ENCODE measurements around the gene ARHGDIA. TPM values are rescaled to one million over a fixed set of nuclear protein-coding genes. Genes with fewer than 3 reads are reported as not detected.
"Not testable (repeated sequence)": the region's sequence is repeated elsewhere in the genome, so short reads cannot be mapped to it uniquely, and the experiment has no call there.

ARHGDIA gene
- total RNA-seq, 2 donors from 2014 or later = 328 to 513 TPM

DNA sequence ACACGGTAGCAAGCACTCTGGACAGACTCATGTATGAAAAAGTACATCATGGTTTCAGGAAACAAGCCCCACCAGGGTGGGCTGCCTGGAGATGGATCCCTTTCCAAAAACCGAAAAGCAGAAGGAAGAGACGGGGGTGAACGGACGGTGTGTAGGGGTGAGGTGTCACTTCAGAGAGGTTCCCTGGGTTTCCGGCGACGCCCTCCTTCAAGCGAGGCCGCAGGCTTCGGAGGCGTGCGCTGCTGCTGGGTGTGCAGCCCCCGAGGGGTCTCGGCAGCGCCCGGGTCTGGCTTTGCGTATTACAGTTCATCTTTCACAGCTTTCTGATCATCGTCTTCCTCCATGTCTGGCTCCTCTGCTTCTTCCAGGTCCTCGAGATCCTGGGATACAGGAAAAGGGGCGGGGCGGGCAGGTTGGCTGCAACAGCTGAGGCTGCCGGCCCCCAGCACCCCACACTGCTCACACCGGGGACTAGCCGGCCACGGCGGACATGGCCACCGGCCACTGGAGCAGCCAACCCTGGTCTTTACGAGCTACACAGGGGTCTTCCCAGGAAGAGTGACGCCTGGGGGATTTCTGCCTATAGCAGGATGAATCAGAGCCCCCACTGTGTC lies 27.3 kb downstream of the ARHGDIA start:
- H3K9me3 Mint-ChIP-seq = no peaks in the 10 kb centered on the region
- ATAC-seq (no peak), DNase-seq (ENCODE audit: low spot score in 2 of 2) (no peak)
- peaks cover 6 to 11% of the 10 kb centered on the region in 2 donors for H3K36me3 Mint-ChIP-seq
- H3K27ac Mint-ChIP-seq = peak overlapping the region in 1 of 2 donors; percentile 84

DNA sequence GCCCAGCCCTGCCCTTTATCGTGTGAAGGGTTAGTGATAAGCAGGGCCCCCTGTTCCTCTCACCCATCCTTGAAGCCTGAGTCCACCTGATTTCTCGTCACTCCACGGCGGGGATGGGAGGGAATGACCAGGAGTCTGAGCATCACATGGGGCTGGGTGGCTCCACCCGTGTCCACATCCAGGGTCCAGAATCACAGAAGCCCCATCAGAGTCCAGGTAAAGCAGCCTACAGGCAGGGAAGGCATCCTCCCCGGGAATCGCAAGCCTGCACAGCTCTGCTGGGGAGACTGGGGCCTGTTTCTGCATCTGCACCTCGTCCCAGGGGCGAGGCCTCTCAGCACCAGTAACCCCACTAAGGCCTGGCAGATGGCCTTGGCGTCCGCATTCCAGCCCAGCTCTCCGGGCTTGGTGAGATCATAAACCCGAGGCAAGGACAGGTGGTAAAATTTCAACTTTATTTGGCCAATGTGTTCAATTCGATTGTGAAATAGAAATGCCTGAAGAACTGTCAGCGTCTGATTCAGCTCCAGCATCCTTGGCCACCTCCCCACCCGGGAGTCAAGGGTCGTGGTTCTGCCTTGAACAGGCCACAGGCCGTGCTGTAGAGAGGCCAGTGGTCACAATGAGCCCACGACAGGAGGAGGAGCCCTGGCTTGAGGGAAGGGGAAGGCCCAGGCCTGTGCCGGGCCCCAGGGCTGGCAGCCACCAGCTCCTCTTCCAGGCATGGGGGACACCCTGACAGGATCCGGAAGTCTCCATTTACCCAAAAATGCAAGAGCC lies 28.2 kb downstream of the ARHGDIA start:
- ATAC-seq (peak in 1 of 2 donors; percentile 13), DNase-seq (ENCODE audit: low spot score in 2 of 2) (no peak)
- Mint-ChIP-seq H3K9me3 (no peaks in the 10 kb centered on the region), H3K36me3 (peaks cover 6 to 11% of the 10 kb centered on the region in 2 donors), H3K27ac (no peak overlapping the region)

DNA sequence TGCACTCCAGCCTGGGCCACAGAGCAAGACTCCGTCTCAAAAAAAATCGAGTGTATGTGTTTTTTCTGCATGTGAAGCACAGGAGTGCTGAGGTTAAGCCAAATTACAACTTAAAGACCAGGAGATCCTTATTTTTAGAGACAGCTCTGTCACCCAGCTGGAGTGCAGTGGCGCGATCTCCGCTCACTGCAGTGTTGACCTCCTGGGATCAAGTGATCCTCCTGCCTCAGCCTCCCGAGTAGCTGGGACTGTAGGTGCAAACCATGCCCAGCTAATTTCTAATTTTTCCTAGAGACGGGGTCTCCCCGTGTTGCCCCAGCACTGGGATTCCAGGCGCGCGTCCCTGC lies 28.8 kb downstream of the ARHGDIA start:
- no peaks in the 10 kb centered on the region for H3K9me3 Mint-ChIP-seq
- DNase-seq (ENCODE audit: low spot score in 2 of 2) (no peak), ATAC-seq (no peak)
- no peak overlapping the region for H3K27ac Mint-ChIP-seq
- H3K36me3 Mint-ChIP-seq = peaks cover 6 to 11% of the 10 kb centered on the region in 2 donors

DNA sequence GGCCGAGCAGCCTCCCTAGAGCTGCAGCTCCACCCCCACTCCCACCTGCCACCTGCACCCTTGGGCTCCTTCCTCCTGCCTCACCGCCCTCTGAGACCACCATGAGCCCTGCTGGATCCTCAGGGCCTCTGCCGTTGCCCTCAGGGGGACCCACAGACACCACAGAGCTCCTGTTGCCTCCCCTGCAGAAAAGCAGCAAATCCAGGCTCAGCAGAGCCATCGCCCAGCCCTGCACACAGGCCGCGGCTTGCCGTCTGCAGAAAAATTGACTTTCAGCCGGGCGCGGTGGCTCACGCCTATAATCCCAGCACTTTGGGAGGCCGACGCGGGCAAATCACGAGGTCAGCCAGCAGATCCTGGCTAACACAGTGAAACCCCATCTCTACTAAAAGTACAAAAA lies 29.3 kb downstream of the ARHGDIA start:
- peaks cover 6 to 11% of the 10 kb centered on the region in 2 donors for H3K36me3 Mint-ChIP-seq
- DNase-seq (ENCODE audit: low spot score in 2 of 2) (no peak), ATAC-seq (no peak)
- H3K27ac Mint-ChIP-seq = no peak overlapping the region
- no peaks in the 10 kb centered on the region for H3K9me3 Mint-ChIP-seq

DNA sequence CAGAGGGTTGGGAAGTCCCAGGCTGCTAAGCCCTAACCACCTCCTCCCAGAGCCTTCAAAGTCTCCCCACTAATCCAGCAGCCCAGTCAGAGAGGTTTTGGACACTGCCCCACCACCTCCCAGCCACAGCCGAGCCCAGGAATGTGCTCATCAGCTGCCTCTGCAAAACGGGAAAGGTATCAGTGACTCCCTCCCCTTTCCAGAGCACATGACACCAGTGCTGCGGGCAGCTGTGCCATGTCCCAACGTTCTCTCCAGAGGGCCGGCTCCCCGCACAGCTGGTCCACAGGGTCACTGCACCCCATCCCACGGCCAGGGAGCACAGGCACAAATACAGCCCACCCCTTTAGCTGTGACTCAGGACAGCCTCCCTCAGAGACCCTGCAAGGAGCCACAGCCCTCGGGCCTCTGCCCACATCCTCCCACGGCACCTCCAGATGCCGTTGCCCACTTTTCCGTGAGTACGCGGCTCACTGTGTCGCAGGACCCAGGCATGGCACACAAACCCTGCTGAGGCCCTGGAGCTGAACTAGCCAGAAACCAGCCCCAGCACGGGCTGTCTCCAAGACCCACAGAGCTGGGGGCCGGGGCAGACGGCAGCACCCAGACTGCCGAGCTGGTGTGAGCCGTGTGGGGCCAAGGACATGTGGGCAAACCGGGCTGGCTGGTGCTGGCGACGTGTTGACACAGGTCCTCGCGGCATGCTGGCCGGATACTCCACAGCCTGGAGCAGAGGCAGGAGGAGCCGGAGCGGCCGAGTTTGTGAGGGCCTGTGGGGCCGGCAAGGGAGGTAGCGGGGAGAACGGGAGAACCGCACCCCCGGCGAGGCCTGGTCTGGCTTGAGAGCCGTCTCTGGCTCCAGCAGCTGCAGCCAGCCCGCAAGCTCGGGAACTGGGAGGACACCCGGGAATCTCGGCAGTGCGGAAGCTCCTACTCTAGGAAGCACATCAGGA lies 30.0 kb downstream of the ARHGDIA start:
- DNase-seq (ENCODE audit: low spot score in 2 of 2) = no peak
- Mint-ChIP-seq H3K36me3 (peaks cover 6 to 11% of the 10 kb centered on the region in 2 donors), H3K27ac (no peak overlapping the region), H3K9me3 (no peaks in the 10 kb centered on the region)
- peak; percentile 8 to 9 for ATAC-seq

DNA sequence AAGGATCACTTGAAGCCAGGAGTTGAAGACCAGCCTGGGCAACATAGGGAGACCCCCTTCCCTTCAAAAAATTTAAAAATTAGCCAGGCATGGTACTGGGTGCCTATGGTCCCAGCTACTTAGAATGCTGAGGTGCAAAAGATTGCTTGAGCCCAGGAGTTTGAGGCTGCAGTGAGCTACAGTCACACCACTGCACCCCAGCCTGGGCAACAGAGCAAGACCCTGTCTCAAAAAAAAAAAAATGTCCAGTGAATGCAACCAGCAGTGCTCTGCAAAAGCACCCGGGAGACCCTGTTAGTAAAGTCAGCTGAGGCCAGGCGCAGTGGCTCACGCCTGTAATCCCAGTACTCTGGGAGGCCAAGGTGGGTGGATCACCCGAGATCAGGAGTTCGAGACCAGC lies 31.1 kb downstream of the ARHGDIA start:
- H3K27ac Mint-ChIP-seq; H3K36me3 Mint-ChIP-seq; ATAC-seq; DNase-seq (ENCODE audit: low spot score in 2 of 2); H3K9me3 Mint-ChIP-seq: not testable (repeated sequence)

DNA sequence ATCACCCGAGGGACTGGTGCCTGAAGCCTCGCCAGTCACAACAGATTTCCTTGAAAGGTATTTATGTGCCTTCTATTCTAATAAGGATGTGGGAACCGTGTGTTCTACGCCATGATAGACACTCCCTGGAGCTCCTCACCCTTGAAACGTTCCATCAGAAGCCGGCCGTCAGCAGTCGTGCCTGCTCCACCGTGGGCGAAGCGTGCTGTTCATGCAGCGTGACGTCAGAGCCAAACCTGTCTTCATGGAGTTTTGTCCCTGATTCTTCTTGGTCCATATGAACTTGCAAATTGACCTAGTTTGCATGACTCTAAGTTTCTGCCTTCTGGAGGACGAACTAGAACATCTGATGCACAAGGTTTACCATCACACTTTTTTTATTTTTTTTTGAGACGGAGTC lies 31.8 kb downstream of the ARHGDIA start:
- Mint-ChIP-seq H3K36me3 (peaks cover 0 to 6% of the 10 kb centered on the region in 2 donors), H3K9me3 (no peaks in the 10 kb centered on the region), H3K27ac (no peak overlapping the region)
- ATAC-seq = no peak
- no peak for DNase-seq (ENCODE audit: low spot score in 2 of 2)

DNA sequence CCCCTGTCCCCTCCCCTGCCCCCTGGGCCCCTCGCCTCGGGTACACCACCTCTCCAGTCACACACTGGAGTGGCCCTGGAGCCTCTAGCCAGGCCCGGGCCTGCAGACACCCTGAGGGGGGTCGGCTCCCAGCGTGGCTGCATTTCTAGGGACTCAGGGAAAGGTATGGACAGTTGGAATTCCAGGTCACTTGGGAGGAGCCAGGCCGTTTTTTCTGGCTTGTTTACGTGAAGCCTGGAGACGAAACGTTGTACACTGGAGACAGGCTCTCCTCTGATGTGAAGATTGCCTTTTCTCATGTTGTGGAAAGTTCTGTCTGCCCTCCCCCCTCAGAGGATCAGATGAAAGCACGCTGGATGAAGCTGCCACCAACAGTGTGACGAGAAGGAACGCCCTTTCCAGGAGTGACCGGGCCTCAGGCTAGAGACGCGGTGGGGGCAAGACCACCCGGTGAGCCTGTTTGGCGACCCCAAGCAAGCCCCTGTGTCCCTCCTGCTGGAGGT lies 32.3 kb downstream of the ARHGDIA start:
- ATAC-seq = no peak
- Mint-ChIP-seq H3K9me3 (no peaks in the 10 kb centered on the region), H3K36me3 (peaks cover 0 to 6% of the 10 kb centered on the region in 2 donors), H3K27ac (no peak overlapping the region)
- no peak for DNase-seq (ENCODE audit: low spot score in 2 of 2)

DNA sequence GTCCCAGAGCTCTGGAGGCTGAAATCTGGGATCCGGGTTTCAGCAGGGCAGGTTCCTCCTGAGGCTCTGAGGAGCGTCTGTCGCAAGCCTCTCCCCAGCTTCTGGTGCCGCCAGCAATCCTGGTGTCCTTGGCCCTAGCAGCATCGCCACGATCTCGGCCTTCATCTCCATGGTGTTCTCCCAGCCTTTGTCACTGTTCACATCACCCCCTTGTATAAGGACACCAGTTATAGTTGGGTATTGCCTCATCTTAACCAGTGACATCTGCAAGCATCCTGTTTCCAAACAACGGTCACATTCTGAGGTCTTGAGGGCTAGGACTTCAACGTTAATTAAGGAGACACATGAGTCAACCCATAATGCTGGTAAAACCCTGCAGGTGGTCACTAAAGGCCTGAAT lies 33.5 kb downstream of the ARHGDIA start:
- H3K36me3 Mint-ChIP-seq = no peaks in the 10 kb centered on the region
- no peak for ATAC-seq
- H3K27ac Mint-ChIP-seq = no peak overlapping the region
- DNase-seq (ENCODE audit: low spot score in 2 of 2) = no peak
- no peaks in the 10 kb centered on the region for H3K9me3 Mint-ChIP-seq

DNA sequence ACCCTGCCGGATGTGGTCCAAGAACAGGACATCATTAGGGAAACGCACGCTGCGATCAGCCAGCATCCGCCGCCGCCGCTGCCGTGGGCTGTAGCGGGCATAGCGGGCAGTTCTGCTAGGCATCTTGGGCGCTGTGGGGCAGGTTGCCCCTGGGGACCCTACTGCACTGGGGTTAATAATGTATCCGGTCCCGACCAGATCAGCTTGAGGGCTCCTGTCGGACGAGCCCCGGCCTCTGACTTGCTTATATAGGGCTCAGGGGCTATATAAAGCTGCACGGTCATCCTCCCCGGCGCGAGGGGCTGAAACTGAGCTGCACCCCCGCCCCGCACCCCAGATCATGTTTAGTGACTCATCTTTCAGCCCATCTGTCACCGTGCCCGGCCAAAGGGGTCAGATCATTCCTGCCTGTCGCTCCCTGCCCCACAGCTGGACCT lies 36.3 kb downstream of the ARHGDIA start, which contains the start of gene PPP1R27:
Gene PPP1R27, minus strand, starts transcription at position 220 of the 437 bp plus-strand sequence. Its CDS starts 97 bp downstream, at position 123.
- Mint-ChIP-seq H3K27ac (peak within 1 kb of the TSS; percentile 85 to 89), H3K9me3 (no peaks in the 10 kb centered on the region), H3K36me3 (peaks cover 5 to 7% of the 10 kb centered on the region in 2 donors)
- DNase-seq (ENCODE audit: low spot score in 2 of 2) (no peak), ATAC-seq (no peak)

DNA sequence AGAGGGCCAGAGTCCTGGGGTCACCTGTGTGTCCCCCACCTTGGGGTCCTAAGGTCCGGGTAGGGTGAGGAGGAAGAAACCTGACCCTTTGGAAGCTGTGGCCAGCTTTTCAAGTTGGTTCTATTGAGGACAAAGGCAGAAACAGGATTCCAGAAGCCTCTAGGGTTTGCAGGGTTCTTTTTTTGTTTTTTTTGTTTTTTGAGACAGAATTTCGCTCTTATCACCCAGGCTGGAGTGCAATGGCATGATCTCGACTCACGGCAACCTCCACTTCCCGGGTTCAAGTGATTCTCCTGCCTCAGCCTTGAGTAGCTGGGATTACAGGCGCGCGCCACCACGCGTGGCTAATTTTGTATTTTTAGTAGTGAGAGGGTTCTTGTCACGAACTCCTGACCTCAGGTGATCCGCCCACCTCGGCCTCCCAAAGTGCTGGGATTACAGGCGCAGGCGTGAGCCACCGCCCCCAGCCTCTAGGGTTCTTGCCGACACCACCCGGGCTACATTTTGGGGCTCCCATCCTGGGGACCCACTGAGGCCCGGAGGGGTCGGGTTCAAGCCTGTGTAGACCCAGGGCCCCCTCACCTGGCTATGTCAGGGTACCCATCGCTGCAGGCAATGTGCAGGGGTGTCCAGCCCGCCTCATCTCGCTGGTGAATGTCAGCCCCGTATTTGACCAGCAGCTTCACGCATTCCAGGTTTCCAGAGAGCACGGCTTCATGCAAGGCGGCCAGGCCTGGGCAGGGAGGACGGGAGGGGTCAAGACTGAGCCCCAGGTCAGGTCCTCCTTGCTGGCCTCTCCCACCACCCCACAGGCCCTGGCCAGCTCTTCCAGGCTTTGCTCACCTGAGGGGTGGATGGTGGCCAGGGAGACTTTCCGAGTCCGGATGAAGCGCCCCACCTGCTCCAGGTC lies 37.0 kb downstream of the ARHGDIA start:
- peak overlapping the region; percentile 81 to 89 for H3K27ac Mint-ChIP-seq
- DNase-seq (ENCODE audit: low spot score in 2 of 2) (no peak), ATAC-seq (no peak)
- peaks cover 5 to 7% of the 10 kb centered on the region in 2 donors for H3K36me3 Mint-ChIP-seq
- no peaks in the 10 kb centered on the region for H3K9me3 Mint-ChIP-seq

DNA sequence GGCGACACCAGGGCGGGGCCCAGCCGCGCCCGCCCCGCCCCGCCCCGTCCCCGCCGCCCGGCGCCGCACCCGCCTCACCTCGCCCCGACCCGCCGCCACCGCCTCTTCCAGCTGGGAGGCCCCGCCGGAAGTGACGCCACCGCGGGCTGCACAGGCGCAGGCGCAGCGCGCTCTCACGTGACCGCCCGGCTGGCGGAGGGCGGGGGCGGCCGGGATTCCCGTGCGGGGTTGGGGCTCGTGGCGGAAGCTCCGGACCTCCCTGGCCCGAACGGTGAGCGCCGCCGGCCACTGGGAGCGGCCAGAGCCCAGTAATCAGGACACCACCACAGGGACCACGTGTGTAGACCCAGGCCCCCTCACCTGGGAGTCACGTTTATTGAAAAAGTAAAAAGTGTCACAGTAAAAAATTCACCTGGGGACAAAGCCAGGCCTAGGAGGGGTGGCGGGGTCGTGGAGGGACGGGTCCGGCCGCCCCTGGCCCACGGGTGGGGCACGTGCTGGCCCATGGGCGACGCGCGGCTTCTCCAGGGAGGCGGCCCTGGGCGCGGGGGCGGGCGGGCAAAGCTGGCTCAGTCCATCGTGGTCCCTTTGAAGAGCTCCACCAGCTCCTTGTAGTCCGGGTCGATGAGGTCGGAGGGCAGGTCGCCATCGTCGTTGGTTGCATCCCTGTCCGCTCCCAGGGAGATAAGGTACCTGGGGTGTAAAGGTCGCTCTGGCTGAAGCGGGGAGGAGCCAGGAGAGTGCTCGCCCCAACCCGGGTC lies 37.8 kb downstream of the ARHGDIA start, which contains the start of gene MCRIP1:
Gene MCRIP1, minus strand, starts transcription at position 132 of the 761 bp plus-strand sequence. CDS start 8,785 bp downstream, outside the sequence.
- Mint-ChIP-seq H3K27ac (peak within 1 kb of the TSS; percentile 81 to 89), H3K9me3 (no peaks in the 10 kb centered on the region), H3K36me3 (peaks cover 5 to 7% of the 10 kb centered on the region in 2 donors)
- DNase-seq (ENCODE audit: low spot score in 2 of 2) (peak; percentile 97), ATAC-seq (peak; percentile 83 to 87)

DNA sequence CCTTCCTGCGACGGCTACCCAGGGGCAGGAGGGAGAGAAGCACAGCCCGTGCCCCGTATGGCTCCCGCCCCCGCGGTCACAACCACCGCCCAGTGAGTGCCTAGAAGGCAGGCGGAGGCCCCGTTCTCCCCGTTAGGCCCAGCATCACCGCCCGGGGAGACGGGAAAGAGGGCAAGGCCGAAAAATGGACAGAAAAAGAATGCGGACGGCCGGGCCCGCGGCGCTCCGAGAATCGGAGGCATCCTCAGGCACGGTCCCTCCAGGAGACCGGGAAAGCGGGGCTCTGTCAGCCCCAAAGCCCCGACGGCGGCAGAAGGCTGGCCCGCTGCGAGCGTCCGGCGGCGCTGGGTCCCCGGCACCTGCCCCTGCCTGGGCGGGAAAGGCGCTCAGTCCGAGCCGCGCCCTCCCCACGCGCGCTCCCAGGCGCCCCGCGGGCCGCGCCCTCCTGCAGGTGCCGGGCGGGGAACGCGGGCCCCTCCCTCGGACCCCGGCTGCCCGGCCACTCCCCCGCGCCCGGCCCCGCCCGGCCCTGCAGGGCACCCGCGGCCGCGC lies 38.5 kb downstream of the ARHGDIA start:
- Mint-ChIP-seq H3K9me3 (no peaks in the 10 kb centered on the region), H3K27ac (peak overlapping the region; percentile 81 to 89), H3K36me3 (peaks cover 5 to 7% of the 10 kb centered on the region in 2 donors)
- ATAC-seq (peak; percentile 50 to 65), DNase-seq (ENCODE audit: low spot score in 2 of 2) (peak in 1 of 2 donors; percentile 62)

DNA sequence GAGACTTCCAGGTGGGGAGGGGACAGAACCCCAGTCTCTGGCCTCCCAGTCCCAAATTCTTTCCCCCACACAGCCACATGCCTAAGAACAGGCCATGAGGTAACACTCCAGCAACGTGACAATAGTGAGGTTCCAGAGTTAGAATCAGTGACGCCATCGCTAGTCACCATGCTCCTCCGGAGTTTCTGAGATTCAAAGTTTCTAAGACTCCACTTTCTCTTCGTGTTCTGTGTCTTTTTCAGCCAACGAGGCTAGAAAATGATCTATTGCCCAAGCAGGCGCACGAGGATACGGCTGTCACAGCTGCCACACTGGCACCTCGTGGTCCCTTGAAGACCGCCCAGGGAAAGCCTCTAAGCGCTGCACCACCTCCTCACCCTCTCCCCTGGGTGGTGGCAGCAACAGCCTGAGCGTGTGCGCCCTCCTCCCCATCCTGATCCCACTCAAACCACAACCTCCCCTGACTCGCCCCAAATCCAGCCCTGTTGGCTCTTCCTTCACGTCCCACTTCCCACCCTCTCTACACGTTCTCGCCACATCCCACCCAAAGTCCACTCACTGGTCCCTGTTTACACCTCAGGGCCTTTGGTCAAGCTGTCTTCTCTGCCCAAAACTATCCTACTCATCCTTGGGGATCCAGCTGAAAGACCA lies 39.1 kb downstream of the ARHGDIA start:
- peak in 1 of 2 donors; percentile 45 for DNase-seq (ENCODE audit: low spot score in 2 of 2)
- Mint-ChIP-seq H3K9me3 (no peaks in the 10 kb centered on the region), H3K36me3 (peaks cover 5 to 7% of the 10 kb centered on the region in 2 donors), H3K27ac (peak overlapping the region; percentile 81 to 89)
- peak; percentile 36 to 57 for ATAC-seq

Data from activated naive CD4-positive, alpha-beta T cell treated with anti-CD3 and anti-CD28 coated beads, Interleukin-2, amount 50 U/mL, for 72 hours (primary cell).